HG03060 (cell line): ENCODE data around the gene GPATCH2L.
A peak's percentile ranks its signal among the peaks of the same experiment; 100 is the strongest.

Source experiments
- ATAC-seq: cut with Tn5 transposase; IDR thresholded peaks from one replicate; pipeline ENCODE4 v1.9.1; 2021; ENCODE audit warnings: low read depth, moderate number of reproducible peaks; ENCODE audit not compliant: unreplicated experiment

GPATCH2L gene

DNA sequence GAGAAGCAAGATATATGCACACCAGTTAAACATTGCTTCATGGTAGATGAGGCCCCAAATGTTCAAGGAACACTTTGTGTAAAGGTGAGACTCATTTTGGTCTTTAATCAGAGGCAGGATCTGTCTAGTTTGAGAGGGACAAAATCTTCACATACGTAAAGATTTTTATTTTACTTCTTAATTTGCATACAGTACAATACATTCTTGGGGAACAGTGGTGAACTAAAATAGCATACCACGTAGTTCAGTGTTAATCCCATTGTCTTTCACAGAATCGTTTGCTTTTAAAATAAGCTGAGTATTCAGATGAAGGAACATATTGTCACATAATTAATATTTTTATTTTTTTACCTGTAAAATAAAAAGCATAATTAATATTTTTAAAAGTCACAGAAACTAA is 43.3 kb downstream of the GPATCH2L start:
- no peak for ATAC-seq

GRCh38 chr14:76196980-76197695 is 45.4 kb downstream of the GPATCH2L start:
- ATAC-seq = no peak

GRCh38 chr14:76201162-76201561 is 49.4 kb downstream of the GPATCH2L start:
- no peak for ATAC-seq

- ATAC-seq = peak; percentile 62
Measured at GRCh38 chr14:76203086-76204001, 51.6 kb downstream of the GPATCH2L start.

DNA sequence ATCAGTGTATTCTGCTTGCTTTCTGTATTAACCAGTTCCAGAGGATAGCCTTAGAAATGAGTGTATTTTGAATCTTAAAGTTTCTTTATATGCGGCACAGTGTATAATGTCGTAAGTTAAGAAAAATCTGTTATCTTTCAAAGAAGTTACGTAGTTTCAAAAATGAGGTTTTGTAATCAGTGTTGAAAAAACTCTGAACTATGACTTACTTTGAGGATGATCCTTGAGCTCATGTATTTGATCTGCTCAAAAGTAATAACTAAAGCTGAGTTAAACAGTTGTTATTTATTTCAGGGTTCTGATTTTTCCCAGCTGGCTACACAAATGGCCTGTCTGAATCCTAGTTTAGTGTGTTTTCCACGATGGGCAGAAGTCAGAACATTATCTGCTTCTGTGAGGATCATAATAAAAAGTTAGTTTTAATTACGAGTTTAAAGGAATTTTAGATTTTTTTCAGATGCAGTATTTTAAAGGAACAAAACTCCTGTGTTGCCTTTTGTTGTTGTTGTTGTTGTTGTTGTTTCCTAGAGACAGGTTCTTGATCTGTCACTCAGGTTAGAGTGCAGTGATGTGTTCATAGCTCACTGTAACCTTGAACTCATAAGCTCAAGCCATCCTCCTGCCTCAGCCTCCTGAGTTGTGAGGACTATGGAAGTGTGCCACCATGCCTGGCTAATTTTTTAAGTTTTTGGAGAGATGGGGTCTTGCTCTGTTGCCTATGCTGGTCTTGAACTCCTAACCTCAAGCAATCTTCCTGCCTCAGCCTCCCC is 52.9 kb downstream of the GPATCH2L start:
- ATAC-seq = no peak

DNA sequence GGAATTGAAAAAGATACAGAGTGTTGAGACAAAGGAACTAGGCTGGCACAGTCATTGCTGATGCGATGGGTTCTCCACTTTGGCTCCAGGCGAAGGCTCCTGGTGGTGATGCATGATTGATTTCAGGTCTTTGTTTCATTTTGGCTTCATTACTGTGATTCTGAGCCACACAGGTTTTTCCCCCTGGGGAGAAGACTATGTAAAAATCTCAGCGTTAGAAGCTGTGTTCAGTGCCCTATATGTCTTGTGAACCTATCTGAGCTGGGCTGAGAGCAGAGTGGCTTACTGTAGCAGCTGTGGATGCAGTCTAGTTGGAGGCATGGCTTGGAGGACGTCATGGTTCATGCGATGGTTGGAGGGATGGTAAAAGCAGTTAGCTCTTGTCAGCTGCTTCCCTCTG is 54.0 kb downstream of the GPATCH2L start:
- ATAC-seq = no peak

- no peak for ATAC-seq
Measured at GRCh38 chr14:76208340-76208739, 56.6 kb downstream of the GPATCH2L start.

- ATAC-seq = no peak
Measured at GRCh38 chr14:76212242-76212641, 60.5 kb downstream of the GPATCH2L start.

GRCh38 chr14:76217179-76217578 is 65.5 kb downstream of the GPATCH2L start:
- ATAC-seq = no peak

- ATAC-seq = no peak
Measured at GRCh38 chr14:76218662-76219061, 66.9 kb downstream of the GPATCH2L start.

- ATAC-seq = no peak
Measured at GRCh38 chr14:76219873-76220272, 68.2 kb downstream of the GPATCH2L start.

DNA sequence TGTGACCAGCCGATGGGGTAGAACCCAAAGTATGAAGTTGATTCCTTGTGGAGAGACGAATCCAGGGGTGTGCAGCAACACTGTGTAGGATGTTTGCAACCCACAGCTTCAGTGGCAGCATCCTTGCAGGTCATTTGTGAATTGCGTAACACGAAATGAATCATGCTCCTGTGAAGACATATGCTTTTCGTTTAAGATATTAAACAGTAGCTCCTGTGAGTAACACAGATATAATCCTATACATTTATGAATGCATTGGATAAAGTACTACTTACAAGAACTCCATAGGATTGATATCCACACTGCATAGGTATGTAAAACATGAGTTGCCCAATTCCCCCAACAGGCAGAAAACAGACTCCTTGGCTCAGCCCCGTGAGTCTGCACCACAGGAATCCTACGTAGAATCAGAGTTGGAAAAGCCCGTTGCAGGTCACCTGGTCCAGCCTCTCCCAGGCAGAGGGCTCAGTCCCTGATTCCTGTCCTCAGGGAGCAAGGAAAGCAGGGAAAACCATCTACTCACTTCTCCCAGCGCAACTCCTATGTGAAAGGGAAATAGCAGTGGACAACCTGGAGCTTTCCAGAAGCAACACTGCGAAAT is 75.8 kb downstream of the GPATCH2L start:
- no peak for ATAC-seq

GRCh38 chr14:76228138-76228537 is 76.4 kb downstream of the GPATCH2L start:
- no peak for ATAC-seq

GRCh38 chr14:76232800-76233199 is 81.1 kb downstream of the GPATCH2L start:
- ATAC-seq = no peak

DNA sequence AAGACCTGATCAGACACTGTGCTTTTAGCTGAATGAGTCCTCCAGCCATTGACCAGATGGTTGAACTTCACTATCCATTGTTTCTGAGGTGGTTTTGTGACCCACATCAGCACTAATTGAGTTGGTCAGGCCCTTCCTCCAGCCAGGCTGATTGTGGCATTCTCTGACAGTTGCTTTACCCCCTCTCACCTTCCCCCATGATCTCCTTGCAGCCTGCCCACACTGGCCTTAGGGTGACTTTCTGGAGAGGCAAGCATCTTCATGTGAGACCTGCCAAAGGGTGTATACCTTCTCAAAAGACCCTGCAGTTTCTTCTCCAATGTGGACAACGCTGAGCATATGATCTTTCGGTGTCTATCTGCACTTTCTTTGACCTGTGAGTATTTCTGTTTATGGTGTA is 83.9 kb downstream of the GPATCH2L start:
- peak; percentile 19 for ATAC-seq

DNA sequence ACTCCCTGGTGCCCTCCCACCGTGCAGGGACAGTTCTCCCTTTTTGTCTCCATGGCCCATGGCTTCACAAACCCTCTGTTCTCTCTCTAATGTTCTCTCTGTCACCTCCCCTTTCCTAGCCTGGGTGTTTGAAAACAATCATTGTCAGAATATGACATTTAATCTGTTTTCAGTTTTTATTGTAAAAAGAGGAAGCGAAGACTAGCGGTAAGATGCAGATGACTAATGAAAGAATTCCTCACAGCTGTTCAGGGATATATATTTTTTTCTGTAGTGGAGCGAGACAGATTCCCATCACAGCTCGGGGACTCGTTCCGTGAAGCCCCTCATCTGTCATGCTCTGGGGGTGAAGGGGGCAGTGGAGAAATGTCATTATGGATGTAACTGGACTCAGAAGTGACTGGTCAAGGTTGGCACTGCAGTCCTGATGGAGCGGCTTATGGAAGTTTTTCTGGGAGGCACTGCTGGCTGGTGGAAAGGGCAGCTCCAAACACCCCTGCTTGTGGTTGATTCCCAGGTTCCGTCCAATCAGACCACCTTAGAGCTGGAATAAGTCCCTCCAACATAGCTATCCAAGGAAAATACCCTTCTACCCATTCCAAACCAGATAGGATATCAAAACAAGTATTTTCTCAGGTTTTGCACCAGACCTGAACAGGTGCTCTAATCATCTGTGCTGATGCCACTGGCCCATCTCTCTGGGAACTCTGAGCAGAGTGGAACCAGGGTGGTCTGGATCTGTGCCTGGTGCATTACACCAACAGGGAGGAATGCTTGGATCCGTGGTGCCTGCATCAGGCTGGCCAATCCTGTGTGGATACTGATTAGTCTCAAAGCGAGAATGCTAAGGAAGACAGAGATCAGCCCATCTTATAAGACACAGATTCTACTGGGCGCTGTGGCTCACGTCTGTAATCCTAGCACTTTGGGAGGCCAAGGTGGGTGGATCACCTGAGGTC is 84.7 kb downstream of the GPATCH2L start:
- peak; percentile 55 for ATAC-seq

DNA sequence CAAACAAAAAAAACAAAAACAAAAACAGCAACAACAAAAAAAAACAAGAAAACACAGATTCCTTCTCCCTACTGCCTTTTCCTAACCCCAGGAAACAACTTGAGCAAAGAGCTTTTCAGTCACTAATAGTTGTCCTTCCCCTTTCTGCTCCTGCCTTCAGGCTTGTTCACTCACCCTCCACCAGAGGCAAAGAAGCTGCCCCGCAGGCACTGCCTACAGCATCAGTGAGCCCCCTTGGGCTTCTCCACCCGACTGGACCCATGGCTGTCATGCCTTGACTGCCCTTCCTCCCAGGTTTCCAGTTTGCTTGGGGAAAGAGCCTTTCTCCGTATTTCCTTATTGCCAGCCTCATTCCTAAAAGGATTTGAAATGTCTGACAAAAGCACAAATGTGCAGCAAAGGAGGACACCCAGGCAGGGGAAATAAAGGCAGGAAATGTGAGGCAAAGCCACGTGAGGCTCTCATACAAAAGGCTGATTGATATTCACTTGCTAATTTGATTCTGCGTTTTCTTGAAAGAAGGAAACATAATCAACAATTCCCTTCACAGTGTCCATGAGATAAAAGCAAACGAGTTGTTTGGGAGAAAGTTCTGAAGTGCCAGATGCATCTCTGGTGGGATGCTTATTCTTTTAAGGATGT is 85.7 kb downstream of the GPATCH2L start:
- ATAC-seq = no peak

GRCh38 chr14:76245097-76245496 is 93.4 kb downstream of the GPATCH2L start:
- no peak for ATAC-seq

DNA sequence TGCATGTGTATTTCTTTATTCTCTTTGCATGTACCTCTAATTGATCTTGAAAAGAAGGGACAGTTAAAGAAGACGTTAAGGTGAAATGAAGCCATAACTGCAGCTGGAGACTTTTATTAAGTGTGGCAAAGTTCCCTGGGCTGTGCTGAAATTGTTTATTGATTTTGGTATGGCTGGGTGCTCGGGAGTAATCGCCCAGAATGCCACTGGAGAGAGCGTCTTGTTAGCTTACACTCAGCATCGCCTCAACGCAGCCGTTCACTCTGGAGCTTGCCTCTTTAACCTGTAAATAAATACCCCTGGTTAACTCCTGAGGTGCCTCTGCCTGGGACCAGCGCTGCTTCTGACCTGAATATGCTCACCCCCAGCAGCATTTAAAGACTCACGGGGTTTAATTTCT is 98.6 kb downstream of the GPATCH2L start:
- ATAC-seq = no peak
